GM18526 (cell line): ENCODE data around the gene RHAG.

ENCODE experiments used
- POLR2A ChIP-seq: IDR thresholded peaks from 3 replicates; pipeline ENCODE4 v1.6.1; 2011; ENCODE audit not compliant: insufficient read length; ENCODE audit errors: extremely low read depth

RHAG gene

GRCh38 chr6:49636713-49637349 is at the start of gene RHAG:
RHAG (minus strand) TSS chr6:49636839; CDS start chr6:49636812, 27 bp downstream.
- no peak for TF ChIP-seq POLR2A

GRCh38 chr6:49676671-49677281 is 40.1 kb upstream of the RHAG start:
- TF ChIP-seq POLR2A = no peak

GRCh38 chr6:49675816-49676215 is 39.2 kb upstream of the RHAG start:
- TF ChIP-seq POLR2A = no peak

GRCh38 chr6:49668083-49668511 is 31.5 kb upstream of the RHAG start:
- no peak for TF ChIP-seq POLR2A

GRCh38 chr6:49666930-49667757 is 30.5 kb upstream of the RHAG start:
- TF ChIP-seq POLR2A = no peak

DNA sequence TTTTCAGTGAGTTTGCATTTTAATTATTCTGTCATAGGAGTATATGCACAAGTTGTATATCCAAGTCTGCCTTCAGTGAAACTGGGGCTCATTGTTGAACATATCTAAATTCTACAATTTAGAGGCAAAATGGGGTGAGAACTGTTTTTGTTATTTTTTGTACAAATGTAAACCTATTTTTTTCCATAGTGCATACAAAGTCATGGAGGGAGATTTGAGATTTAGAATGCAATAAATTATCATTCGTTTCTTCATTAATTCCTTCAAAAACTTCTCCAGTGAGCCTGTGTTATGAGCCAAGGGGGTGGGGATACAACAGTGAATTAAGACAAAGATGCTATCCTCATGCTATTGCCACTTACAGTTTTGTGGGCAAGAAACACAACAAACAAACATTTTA is 29.8 kb upstream of the RHAG start:
- TF ChIP-seq POLR2A = no peak

- no peak for TF ChIP-seq POLR2A
Measured at GRCh38 chr6:49664817-49665216, 28.2 kb upstream of the RHAG start.

- no peak for TF ChIP-seq POLR2A
Measured at GRCh38 chr6:49662892-49663261, 26.2 kb upstream of the RHAG start.

GRCh38 chr6:49662231-49662891 is 25.7 kb upstream of the RHAG start:
- TF ChIP-seq POLR2A = no peak

GRCh38 chr6:49653942-49654341 is 17.3 kb upstream of the RHAG start:
- TF ChIP-seq POLR2A = no peak

- TF ChIP-seq POLR2A = no peak
Measured at GRCh38 chr6:49653438-49653837, 16.8 kb upstream of the RHAG start.

GRCh38 chr6:49651239-49651638 is 14.6 kb upstream of the RHAG start:
- TF ChIP-seq POLR2A = no peak

DNA sequence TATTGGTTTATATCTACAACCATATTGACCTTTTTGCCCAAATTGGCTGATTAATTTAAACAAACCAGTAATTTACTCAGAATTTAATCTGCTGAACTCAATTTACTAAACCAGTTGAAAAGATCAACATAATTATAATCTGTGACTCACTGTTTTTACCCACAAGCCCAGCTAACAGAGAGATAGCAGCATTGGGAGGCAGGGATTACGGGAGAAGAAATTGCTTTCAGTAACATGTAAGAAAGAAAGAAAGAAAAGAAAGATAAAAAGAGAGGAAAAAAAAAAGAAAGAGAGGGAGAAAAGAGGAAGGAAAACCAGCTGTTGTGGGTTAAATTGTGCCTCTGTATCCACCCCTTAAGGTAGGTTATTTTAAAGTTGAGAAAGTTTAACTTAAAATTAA is 13.3 kb upstream of the RHAG start:
- no peak for TF ChIP-seq POLR2A

DNA sequence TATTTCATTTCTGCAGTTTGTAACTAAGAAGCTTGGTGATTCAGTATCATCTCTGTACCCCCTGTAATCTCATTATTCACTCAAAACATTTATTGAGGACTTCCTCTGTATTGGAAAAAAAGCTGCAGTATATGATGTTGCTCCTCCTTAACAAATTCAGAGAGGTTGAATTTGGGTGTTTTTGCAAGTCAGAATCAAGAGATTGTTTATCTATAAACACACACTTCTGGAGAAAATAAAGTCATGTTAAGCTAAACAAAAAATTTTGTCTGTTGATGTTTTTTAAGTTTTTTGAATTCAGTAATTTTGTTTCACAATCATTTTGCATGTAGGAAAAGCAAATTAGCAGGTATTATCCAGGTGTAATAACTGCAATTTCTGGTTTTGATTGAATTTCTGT is 11.4 kb upstream of the RHAG start:
- no peak for TF ChIP-seq POLR2A

DNA sequence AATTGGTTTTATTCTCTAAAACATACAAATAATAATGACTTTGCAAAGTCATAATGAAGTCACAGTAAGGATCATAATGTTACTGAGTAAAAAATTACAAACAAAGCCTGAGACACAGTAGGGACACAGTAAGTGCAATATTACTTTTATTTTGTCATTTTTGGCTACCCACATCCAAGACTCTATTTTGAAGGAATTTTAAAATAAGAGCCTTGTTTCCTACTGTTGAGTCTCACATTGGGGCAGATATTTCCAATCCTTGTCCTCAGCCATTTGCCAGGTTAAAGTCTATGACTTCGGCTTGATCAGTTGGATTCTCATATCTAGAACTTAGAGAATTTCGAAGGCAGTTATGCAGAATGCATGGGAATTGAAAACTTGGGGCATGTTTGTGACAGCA is 10.8 kb upstream of the RHAG start:
- no peak for TF ChIP-seq POLR2A

GRCh38 chr6:49646942-49647341 is 10.3 kb upstream of the RHAG start:
- no peak for TF ChIP-seq POLR2A
